AG08396 (cell line): Measurements from ENCODE around the gene TMEM42.
A peak's percentile ranks its signal among the peaks of the same experiment; 100 is the strongest.

Source experiments
- DNase-seq: peaks from one replicate; pipeline ENCODE4 v3.0.0; 2012; ENCODE audit warnings: low spot score, mixed read lengths

The TMEM42 gene

DNA sequence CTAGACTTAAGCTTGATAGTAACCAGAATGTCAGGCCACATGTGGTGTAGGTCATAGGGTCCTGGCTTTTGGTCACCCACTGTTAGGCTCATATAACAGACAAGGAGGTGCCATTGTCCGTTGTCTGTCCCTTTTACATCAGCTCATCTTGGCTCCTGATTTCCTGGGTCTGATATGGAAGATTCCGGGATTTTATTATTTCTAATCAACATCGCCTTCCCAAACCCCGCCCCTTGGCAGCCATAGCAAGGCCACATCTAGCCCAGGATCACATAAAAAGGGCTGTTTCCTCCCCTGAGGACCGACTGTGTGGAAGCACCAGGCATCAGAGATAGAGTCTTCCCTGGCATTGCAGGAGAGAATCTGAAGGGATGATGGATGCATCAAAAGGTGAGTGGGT is 12.6 kb downstream of the TMEM42 start, which contains the start of gene TGM4:
Gene TGM4 (plus strand): TSS at position 301 of the 400 bp plus-strand sequence. CDS start 71 bp downstream, at position 372.
- no peak for DNase-seq

- no peak for DNase-seq
Observed at GRCh38 chr3:44875596-44875995, 13.9 kb downstream of the TMEM42 start.

DNA sequence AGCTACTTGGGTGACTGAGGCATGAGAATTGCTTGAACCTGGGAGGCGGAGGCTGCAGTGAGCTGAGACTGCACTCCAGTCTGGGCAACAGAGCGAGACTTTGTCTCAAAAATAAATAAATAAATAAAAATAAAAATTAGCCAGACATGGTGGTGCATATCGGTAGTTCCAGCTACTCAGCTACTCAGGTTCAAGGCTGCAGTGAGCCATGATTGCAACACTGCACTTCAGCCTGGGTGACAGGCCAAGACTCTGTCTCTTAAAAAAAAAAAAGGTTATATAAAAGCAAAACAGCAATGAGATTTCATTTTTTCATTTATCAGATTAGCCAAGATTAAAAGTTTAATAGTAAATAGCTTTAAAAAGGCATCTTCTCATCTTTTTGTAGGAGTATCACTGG is 15.6 kb downstream of the TMEM42 start:
- DNase-seq = no peak

DNA sequence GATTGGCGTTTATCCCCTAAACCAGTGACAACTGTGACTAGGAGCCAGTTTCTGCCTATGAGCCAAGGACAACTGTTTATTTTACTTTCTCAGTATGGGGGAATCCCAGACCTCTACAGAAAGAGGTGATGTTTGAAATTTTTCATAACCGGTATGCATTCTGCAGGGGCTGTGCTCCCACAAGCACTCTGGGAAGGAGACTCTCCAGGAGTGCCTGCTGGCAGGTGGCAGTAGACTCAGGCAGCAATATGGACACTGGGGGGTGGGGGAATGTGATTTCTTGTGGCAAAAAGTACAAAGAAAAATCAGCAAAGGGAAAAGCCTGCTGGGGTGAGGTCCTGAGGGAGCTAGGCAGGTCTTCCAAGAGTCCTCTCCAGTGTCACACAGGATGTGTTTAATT is 18.6 kb downstream of the TMEM42 start:
- no peak for DNase-seq

DNA sequence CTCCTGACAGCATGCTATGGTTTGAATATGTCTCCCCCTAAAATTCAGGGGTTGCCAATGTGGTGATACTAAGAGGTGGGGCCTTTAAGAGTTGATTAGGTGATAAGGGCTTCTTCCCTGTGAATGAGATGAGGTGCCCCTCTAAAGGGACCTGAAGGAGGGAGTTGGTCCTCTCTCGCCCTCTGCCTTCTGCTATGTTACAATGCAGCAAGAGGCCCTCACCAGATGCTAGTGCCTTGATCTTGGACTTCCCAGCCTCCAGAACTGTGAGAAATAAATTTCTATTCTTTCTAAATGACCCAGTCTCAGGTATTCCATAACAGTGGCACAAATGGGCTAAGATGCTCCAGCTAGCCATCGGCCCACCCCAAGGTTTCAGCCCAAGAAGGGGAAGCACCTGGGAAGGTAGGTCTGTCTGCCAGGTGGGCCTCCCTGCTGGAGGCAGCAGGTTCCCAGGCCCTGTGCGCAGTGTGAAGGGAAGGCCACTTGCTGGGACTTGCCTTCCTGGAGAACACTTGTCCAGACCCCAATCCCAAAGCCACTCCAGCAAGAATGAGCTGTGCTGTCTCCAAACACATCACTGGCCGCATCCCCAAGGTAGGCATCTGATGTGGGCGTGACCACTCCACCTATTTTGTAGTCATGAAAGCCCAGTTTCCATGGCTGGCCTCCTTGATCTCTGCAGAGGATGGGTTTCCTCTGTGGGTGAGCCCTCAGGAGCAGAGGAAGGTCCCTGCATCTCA is 21.7 kb downstream of the TMEM42 start:
- no peak for DNase-seq

DNA sequence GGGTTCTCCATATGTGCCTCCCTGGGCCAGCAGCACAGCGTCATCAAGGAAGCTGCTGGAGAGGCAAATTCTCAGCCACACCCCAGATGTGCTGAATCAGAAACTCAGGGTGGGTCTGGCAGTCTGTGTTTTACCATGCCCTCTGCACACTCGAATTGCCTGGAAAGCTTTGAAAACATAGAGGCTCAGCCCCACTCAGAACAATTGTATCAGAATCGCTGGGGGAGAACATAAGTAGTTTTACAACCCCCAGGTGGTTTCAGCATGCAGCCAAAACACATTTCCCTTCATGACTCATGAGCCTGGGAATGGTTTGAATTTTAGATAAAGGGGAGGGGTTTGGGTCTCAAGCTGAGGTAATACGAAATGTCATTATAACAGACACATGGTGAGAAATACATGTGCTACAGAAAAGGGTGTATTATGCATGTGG is 22.3 kb downstream of the TMEM42 start:
- peak; percentile 47 for DNase-seq

DNA sequence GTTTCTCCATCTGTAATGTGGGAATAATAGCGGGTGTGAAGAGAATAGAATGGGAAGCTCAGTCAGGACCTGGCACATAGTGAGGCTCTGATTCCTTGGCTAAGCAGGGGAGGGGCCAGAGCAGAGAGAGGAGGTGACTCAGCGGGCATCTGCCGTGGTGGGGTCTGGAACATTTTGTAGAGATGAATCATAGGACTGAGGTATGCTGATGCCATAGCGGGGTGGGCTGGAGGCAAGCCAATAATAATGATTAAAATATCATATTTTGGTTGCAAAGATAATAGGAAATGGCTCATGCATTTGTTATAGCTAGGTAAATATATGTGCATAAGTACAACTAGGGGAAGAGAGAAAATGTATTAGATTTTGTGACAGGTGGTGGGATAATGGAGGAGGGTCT is 23.9 kb downstream of the TMEM42 start:
- peak; percentile 90 for DNase-seq

DNA sequence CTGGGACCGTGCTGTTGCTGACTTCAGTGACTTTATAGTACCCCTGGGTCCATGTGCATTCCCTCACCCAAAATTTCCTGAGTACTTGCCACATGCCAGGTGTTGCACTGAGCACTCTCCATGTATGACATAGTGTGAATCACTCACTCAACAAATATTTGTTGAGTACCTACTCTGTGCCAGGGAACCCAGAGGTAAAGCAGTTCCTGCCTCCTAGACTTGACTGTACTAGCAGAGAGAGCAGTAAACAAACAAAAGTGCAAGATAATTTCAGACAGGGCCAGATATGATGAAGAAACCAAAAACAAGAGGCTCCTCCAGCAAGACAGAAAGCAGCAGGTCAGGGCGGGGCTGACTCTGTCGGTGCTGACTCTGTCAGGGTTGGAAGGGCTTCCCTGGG is 24.8 kb downstream of the TMEM42 start:
- DNase-seq = no peak

DNA sequence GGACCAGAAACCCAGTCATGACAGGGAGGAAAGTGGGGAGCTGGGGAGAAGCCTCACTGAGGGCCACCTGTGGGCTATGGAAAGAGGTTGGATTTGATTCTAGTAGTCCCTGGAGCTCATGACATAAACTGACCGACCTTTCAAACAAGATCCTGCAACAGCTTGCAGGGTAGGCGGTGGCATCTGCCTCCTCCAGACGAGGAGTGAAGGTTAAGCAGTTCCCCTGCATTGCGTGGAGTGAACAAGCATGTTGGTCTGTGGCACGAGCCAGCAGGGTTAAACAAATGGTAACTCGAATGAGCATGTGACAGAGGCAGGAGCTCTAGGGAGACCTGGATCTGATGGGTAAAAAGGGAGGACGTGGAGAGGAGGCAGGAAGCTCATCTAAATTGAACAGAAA is 25.4 kb downstream of the TMEM42 start:
- no peak for DNase-seq

DNA sequence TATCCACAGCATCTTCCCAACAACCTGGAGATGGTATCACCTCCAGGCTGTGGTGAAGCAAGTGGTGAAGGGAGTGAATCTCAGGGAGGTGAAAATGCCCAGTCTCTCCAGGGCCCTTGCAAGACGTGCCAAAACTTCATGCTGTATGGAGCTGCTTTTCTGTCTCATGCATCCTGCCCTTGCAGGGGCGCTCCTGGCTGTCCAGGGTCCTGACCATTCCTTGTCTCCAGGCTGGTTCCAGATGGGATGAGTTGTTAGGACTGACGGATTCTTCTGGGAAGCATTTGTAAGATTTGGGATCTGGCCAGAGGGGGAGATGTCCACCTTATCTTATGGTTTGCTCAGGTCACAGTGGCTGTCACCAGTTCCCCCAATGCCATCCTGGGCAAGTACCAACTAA is 28.5 kb downstream of the TMEM42 start:
- no peak for DNase-seq

DNA sequence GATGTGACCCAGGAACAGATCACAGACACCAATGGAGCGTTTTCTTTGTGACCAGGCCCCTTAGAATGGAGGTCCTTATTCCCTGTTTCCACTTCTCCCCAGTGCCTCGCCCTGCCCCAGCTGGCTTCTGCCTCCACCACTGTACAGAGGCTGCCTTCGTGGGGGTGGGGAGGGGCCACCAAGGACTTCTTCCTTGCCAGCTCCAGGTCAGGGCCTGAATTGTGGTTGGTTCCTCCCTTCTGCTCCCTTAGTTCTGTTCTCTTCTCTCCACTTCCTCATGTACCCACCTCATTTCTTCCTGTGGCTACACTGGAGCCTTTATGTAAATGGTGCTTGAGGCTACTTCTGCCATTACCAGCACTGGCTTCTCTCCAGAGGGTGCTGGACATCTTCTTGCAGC is 29.1 kb downstream of the TMEM42 start:
- no peak for DNase-seq

- no peak for DNase-seq
Observed at GRCh38 chr3:44892689-44893088, 31.0 kb downstream of the TMEM42 start.

DNA sequence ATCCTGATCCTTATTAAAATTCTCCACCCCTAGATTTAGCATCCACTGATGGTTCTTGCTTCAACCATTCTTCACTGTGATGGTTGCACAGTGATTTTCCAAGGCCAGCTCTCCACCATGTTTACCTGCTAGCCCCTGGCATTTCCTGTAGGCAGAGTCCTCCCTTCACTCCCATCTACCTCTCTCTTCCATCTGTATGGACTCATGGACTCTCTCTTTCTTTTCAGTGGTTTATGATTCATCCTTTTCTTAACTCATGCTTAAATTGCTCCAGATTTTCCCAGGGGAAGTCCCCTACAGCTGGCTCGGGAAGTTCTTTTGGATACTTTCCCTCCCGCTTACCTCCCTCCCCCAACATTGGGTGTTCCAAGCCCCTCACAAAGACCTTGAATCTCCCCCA is 31.4 kb downstream of the TMEM42 start:
- DNase-seq = peak; percentile 31

DNA sequence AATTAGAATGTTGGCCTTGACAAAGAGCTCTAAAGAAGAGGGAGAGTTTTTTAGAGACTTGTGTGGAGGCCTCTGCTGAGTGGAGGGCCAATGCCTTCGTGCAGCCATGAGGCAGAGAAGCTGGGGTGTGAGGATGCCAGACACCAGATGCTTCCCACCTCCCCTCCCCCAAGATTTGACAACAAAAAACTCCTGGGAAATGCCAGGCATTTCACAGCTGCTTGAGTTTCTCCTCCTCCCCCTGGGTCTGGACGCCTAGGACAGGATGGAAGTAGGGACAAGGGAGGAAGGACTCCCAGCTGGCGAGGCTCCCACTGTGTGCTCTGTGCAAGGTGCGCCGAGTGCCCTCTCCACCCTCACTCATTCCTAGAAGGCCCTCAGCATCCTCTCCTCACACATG is 32.8 kb downstream of the TMEM42 start:
- no peak for DNase-seq

DNA sequence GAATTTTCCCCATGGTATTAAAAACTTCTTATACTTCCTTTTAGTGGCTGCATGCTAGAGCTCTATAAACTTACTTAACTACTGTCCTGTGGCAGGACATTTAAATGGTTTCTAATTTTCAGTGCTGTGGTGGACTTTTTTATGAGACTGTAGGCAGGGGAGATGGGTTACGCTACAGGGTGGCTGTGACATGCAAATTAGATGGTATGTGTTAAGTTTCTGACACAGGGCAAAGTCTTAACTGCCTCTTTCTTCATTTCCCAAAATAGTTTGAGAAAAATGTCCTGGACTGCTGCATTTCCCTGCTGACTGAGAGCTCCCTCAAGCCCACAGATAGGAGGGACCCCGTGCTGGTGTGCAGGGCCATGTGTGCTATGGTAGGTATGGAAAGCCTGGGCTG is 34.7 kb downstream of the TMEM42 start:
- DNase-seq = no peak

DNA sequence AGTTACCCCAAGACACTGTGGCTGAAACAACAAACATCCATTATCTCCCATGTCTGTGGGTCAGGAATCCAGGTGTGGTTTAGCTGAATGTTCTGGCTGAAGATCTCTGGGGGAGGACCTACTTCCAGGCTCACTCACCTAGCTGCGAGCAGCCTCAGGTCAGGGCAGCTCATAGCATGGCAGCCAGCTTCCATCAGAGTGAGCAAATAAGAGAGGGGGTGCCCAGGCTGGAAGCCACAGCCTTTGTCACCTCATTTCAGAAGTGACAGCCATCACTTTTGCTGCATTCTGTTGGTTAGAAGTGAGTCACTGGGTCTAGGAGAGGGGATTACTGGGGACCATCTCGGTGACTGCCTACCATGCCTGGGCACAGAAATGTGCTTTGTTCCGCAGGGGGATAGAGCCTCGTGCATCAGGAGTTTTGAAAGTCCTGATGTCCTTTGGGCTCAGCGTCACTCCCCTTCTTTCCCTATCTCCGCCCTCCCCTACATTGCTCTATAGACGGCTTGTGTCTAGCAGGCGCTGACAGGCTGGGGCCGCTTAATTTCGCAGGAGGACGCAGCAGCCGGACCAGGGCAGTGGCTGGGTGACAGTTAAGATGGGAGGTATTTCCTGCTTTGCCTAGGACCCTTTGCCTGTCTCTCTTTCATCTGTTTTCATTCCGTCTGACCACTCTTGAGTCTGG is 38.1 kb downstream of the TMEM42 start:
- DNase-seq = no peak

- no peak for DNase-seq
Observed at GRCh38 chr3:44902628-44903027, 40.9 kb downstream of the TMEM42 start.

GRCh38 chr3:44903314-44903713 is 41.6 kb downstream of the TMEM42 start:
- DNase-seq = no peak

- no peak for DNase-seq
Observed at GRCh38 chr3:44903751-44904150, 42.0 kb downstream of the TMEM42 start.

GRCh38 chr3:44905446-44906157 is 43.9 kb downstream of the TMEM42 start:
- no peak for DNase-seq

GRCh38 chr3:44906997-44907396 is 45.3 kb downstream of the TMEM42 start:
- no peak for DNase-seq

GRCh38 chr3:44907612-44908011 is 45.9 kb downstream of the TMEM42 start:
- DNase-seq = no peak

DNA sequence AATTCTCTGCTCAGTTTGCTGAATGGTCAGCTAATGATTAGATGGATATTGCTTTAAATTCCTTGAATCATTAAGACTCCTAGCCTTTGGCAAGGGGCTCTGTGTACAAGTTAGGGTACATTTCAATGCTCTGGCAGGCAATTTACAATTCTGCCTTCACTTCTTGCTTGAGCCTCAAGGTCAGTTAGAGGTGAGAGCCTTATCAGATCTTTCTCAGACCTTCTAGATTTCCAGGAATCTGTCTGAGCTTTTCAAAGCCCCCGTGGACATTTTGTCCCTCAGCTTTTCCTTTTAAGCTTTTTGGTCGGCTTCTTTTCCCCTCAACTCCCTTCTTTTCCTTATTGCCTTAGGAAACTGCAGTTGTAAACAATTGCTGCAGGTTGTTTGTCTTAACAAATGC is 47.4 kb downstream of the TMEM42 start:
- no peak for DNase-seq
